Spleen (tissue), 7 donors: Measurements from ENCODE around the gene RGMA.

Source experiments
- POLR2AphosphoS5 ChIP-seq, 3 donors: sonication (generic); formaldehyde crosslinking; IDR thresholded peaks; one replicate each; pipeline ENCODE4 v1.5.1; 2017; ENCODE audit warnings: antibody characterized with exemption in 3 of 3
- TF ChIP-seq, protein P1 (sequence below), 11 experiments: fragments of 200-600 bp in 7 of 11; fragments of 450-650 bp in 4 of 11; sonication (generic) in 4 of 11; IDR thresholded peaks in 8 of 11; conservative IDR thresholded peaks in 3 of 11; 1 replicate in 7 of 11; 2 replicates in 4 of 11; pipeline versions ENCODE4 v1.4.0 to v1.8.0; 2016 to 2021; ENCODE audit warnings: antibody characterized with exemption in 11 of 11, inconsistent platforms in 4 of 11, mild to moderate bottlenecking in 1 of 11
- donor health status: DM: no; HTN: no; CAD: no; lungs with moderate emphysema.
- donor health status: DM: no; HTN: no; CAD: no.
- donor health status: DM: no; HTN: no; CAD: no.

DNA sequence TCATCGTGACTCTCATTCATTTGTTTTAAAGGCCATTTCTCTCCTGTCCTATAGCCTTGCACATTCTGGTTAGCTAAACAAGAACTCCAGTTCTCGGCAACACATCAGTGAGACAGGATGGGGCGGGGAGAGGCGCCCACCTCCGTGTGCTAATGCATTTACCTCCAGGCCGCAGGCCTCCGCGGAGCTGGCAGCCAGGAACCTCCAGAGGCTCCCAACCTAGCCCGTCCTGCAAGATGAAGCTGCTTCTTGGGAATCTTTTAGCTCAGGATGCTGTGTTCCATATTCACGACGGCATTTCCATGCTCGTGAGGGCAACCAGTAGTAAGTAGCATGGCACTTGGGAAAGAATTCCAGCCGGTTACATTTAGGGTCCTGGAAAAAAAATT is 47.9 kb downstream of the RGMA start:
- TF ChIP-seq POLR2AphosphoS5 (IDR thresholded peaks at IDR 0.05), result no peak
- TF ChIP-seq, protein P1, sequence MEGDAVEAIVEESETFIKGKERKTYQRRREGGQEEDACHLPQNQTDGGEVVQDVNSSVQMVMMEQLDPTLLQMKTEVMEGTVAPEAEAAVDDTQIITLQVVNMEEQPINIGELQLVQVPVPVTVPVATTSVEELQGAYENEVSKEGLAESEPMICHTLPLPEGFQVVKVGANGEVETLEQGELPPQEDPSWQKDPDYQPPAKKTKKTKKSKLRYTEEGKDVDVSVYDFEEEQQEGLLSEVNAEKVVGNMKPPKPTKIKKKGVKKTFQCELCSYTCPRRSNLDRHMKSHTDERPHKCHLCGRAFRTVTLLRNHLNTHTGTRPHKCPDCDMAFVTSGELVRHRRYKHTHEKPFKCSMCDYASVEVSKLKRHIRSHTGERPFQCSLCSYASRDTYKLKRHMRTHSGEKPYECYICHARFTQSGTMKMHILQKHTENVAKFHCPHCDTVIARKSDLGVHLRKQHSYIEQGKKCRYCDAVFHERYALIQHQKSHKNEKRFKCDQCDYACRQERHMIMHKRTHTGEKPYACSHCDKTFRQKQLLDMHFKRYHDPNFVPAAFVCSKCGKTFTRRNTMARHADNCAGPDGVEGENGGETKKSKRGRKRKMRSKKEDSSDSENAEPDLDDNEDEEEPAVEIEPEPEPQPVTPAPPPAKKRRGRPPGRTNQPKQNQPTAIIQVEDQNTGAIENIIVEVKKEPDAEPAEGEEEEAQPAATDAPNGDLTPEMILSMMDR (IDR thresholded peaks at IDR 0.05 in 8 of 11, conservative IDR thresholded peaks at IDR 0.05 in 3 of 11), result no peak
